D721Med (cell line): ENCODE data around the gene C2CD4A.

Experiments used
- DNase-seq: peaks from one replicate; pipeline ENCODE4 v3.0.0; 2011; ENCODE audit warnings: low spot score; ENCODE audit not compliant: insufficient read length
- FAIRE-seq: peaks from 2 replicates; lab custom pipeline; 2011; peaks lifted over from hg19 to GRCh38; lab: Jason Lieb, UNC
- TF ChIP-seq, protein P1 (sequence below): IDR thresholded peaks from 2 replicates; pipeline ENCODE4 v1.5.1; 2012; ENCODE audit warnings: mild to moderate bottlenecking, control low read depth; ENCODE audit not compliant: insufficient read depth; ENCODE audit errors: missing control alignments

Gene C2CD4A

DNA sequence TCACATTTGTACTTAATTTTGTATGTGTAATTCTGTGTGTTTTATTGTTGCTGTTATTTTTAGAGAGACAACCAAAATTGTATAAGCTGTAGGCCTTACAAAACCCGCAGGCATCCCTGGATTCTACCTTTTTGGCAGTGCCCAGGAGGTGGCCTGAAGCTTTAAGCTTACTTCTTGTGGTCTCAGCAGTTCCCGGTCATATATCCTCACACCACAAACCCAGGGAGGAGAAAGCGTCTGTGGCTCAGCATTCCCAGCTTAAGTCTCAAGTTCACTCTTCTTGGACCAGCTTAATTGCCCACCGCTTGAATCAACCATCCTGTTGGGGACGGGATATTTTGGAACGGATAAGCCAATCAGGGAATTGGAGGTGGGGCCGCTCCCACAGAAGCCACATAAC, 36.7 kb downstream of the C2CD4A start:
- TF ChIP-seq, protein P1, sequence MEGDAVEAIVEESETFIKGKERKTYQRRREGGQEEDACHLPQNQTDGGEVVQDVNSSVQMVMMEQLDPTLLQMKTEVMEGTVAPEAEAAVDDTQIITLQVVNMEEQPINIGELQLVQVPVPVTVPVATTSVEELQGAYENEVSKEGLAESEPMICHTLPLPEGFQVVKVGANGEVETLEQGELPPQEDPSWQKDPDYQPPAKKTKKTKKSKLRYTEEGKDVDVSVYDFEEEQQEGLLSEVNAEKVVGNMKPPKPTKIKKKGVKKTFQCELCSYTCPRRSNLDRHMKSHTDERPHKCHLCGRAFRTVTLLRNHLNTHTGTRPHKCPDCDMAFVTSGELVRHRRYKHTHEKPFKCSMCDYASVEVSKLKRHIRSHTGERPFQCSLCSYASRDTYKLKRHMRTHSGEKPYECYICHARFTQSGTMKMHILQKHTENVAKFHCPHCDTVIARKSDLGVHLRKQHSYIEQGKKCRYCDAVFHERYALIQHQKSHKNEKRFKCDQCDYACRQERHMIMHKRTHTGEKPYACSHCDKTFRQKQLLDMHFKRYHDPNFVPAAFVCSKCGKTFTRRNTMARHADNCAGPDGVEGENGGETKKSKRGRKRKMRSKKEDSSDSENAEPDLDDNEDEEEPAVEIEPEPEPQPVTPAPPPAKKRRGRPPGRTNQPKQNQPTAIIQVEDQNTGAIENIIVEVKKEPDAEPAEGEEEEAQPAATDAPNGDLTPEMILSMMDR, result no peak
- FAIRE-seq (no peak), DNase-seq (no peak)

DNA sequence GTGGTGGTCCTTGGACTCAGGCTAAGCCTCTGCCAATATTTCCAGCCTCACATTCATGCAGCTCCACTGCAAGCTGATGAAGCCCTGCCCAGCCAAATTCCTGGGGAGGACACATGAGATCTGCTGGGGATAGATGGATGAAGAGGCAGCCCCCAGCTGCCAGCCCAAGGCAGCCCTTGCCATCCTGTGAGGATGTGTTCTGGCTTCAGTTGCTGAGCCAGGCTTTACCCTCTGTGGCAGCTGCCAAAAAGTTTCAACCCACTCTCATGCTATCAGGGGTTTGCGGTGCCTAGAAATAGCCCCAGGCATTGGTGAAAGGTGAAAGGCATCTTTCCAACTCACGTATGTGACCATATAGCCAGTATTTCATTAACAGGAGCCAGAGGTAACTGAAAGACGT, 37.6 kb downstream of the C2CD4A start:
- DNase-seq (no peak), FAIRE-seq (no peak)
- TF ChIP-seq, protein P1, result no peak

DNA sequence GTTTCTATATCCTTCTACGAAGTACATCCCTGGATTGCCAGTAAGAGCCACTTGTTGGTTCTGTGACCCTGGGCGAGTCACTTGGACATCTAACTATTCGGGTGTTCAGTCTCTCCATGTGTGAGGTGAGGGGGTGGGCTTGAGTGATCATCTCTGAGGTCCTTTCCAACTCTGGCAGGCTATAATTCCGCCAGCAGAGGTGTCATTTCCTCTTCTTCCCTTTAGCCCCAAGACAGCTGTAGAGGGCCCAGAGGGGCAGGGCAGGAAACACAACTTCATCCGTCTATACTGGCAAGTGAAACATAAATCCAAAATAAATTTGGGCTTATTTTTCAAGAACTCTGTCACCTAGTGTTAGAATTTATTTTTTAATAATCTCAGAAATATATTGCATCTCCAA, 38.1 kb downstream of the C2CD4A start:
- DNase-seq (no peak), FAIRE-seq (no peak)
- TF ChIP-seq, protein P1, result no peak

DNA sequence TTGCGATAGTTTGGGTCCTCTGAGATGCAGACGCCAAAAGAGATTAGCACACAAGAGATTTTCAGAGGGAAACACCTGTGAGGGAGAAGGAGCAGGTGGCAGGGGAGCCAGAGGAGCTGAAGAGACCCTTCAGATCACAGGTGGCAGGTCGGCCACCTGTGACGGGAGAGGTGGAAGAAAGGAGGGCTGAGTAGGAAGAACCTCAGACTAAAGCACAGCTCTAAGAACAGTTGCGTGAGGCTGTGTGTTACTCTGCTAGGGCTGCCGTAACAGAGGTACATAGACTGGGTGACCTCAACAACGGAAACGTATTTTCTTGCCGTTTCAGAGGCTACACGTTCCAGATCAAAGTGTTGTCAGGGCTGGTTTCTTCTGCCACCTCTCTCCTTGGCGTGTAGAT, 38.5 kb downstream of the C2CD4A start:
- no peak for FAIRE-seq
- DNase-seq, result no peak
- TF ChIP-seq, protein P1, result no peak

DNA sequence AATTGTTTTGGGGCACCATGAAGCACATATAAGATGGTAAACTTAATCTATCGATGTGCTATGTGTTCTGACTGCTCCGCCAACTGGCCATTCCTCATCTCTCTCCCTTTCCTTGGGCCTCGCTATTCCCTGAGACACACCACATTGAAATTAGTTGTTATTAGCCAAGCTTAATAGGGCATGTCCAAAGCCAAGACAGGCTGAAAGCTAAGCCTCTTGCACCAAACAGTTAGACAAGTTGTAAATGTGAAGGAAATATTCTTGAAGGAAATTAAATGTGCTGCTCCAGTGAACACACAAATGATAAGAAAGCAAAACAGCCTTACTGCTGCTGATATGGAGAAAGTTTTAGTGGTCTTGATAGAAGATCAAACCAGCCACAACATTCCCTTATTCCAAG, 39.3 kb downstream of the C2CD4A start:
- DNase-seq (no peak), FAIRE-seq (no peak)
- TF ChIP-seq, protein P1, result no peak

DNA sequence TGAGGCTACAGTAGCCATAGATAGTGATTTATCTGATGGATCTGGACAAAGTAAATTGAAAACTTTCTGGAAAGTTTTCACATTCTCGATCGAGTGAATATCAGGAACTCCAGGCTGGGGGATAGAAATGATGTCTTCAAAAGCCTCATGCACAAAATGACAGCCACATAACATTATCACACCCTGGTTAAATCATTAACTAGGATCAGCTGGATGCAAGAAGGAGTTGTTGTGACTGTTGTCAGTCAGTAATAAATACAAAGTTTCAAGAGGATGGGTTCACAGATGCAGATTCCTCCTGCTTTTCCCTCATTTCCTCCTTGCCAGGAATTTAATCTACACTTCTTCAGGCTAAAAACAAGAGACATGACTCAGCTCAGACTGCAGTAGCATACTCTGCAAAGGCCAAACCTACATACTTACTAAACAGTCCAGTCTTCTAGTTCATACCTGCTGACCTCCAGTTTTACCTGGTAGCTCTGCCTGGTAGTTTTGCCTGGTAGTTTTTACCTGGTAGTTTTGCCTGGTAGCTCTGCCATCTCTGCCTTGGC, 40.9 kb downstream of the C2CD4A start:
- FAIRE-seq, result no peak
- TF ChIP-seq, protein P1, result no peak
- no peak for DNase-seq

DNA sequence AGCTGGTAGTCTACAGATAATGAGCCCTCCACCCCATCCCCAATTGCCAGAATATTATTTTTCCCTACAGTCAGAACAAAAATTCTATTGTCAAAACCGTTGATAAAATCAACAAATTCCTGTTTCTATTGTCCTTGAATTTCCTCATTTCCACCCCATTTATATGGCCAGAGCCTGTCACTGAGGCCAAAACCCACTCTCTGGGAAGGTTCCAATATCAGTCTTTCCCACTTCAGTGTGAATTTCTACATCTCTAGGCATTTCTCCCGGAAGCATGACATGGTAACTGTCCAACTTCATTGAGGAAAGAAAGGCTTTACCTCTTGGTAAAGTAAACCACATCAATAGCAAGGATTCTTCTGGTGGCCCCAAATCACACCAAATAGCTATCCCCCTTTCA, 41.6 kb downstream of the C2CD4A start:
- FAIRE-seq, result no peak
- DNase-seq, result no peak

More for the DNA sequence above, 41.6 kb downstream of the C2CD4A start:
- TF ChIP-seq, protein P1, result no peak
